H9 (cell line): ENCODE measurements around the gene SLC25A20. TPM values are rescaled to one million over a fixed set of nuclear protein-coding genes. Genes with fewer than 3 reads are reported as not detected.

Experiments used
- DNase-seq: peaks from one replicate; pipeline ENCODE4 v3.0.0-alpha.2; 2017
- H2AFZ ChIP-seq: one replicate; pipeline ENCODE4 v1.6.1; 2013; ENCODE audit warnings: mild to moderate bottlenecking, low read length, control low read depth, moderate library complexity
- H2AK5ac ChIP-seq: 2 replicates; pipeline ENCODE4 v1.6.1; 2013; ENCODE audit warnings: low read length, control low read depth, mixed read lengths; ENCODE audit not compliant: insufficient read length
- H2BK120ac ChIP-seq: one replicate; pipeline ENCODE4 v1.6.1; 2013; ENCODE audit warnings: low read depth, mild to moderate bottlenecking, low read length, control low read depth, inconsistent platforms; ENCODE audit not compliant: poor library complexity, severe bottlenecking
- H2BK12ac ChIP-seq: 2 replicates; pipeline ENCODE4 v1.6.1; 2013; ENCODE audit warnings: low read length, control low read depth, mixed read lengths, low read depth; ENCODE audit not compliant: insufficient read length
- H2BK15ac ChIP-seq: 2 replicates; pipeline ENCODE4 v1.6.1; 2013; ENCODE audit warnings: low read depth, low read length, control low read depth
- H2BK20ac ChIP-seq: one replicate; pipeline ENCODE4 v1.6.1; 2013; ENCODE audit warnings: low read depth, mild to moderate bottlenecking, low read length, control low read depth, inconsistent platforms; ENCODE audit not compliant: poor library complexity, severe bottlenecking
- H2BK5ac ChIP-seq: 2 replicates; pipeline ENCODE4 v1.6.1; 2013; ENCODE audit warnings: low read length, control low read depth, mixed read lengths; ENCODE audit not compliant: insufficient read length
- H3K14ac ChIP-seq: 2 replicates; pipeline ENCODE4 v1.6.1; 2013; ENCODE audit warnings: low read length, control low read depth; ENCODE audit not compliant: insufficient read depth
- H3K18ac ChIP-seq: 2 replicates; pipeline ENCODE4 v1.6.1; 2013; ENCODE audit warnings: low read depth, mild to moderate bottlenecking, mixed read lengths, low read length, control low read depth; ENCODE audit not compliant: insufficient read length
- H3K23ac ChIP-seq: 2 replicates; pipeline ENCODE4 v1.6.1; 2013; ENCODE audit warnings: low read length, control low read depth, mixed read lengths, low read depth; ENCODE audit not compliant: insufficient read length
- H3K23me2 ChIP-seq: 2 replicates; pipeline ENCODE4 v1.6.1; 2013; ENCODE audit warnings: low read depth, mild to moderate bottlenecking, mixed read lengths, low read length, control low read depth; ENCODE audit not compliant: insufficient read length, poor library complexity, severe bottlenecking
- H3K27ac ChIP-seq: 2 replicates; pipeline ENCODE4 v1.5.1; 2013; ENCODE audit warnings: low read length, control low read depth, mixed read lengths, low read depth; ENCODE audit not compliant: insufficient read length
- H3K27me3 ChIP-seq: 2 replicates; pipeline ENCODE4 v1.6.1; 2013; ENCODE audit warnings: low read length, control low read depth, inconsistent platforms; ENCODE audit not compliant: insufficient read depth
- H3K4ac ChIP-seq: 2 replicates; pipeline ENCODE4 v1.6.1; 2013; ENCODE audit warnings: low read depth, mild to moderate bottlenecking, control low read depth, inconsistent platforms, low read length, moderate library complexity
- H3K4me1 ChIP-seq: 2 replicates; pipeline ENCODE4 v1.6.1; 2013; ENCODE audit warnings: low read length, control low read depth, inconsistent platforms; ENCODE audit not compliant: insufficient read depth
- H3K4me2 ChIP-seq: 2 replicates; pipeline ENCODE4 v1.6.1; 2013; ENCODE audit warnings: low read length, control low read depth, mixed read lengths; ENCODE audit not compliant: insufficient read length, insufficient read depth
- H3K56ac ChIP-seq: 2 replicates; pipeline ENCODE4 v1.6.1; 2013; ENCODE audit warnings: low read depth, mild to moderate bottlenecking, mixed read lengths, low read length, control low read depth; ENCODE audit not compliant: insufficient read length
- H3K79me1 ChIP-seq: 2 replicates; pipeline ENCODE4 v1.6.1; 2013; ENCODE audit warnings: low read depth, mild to moderate bottlenecking, moderate library complexity, low read length, control low read depth, inconsistent platforms; ENCODE audit not compliant: insufficient read depth, poor library complexity, severe bottlenecking
- H3K79me2 ChIP-seq: 2 replicates; pipeline ENCODE4 v1.6.1; 2013; ENCODE audit warnings: low read length, control low read depth, inconsistent platforms; ENCODE audit not compliant: insufficient read depth
- H3K9ac ChIP-seq: 2 replicates; pipeline ENCODE4 v1.6.1; 2013; ENCODE audit warnings: low read length, control low read depth, mixed read lengths; ENCODE audit not compliant: insufficient read length; ENCODE audit errors: extremely low read depth
- H3K9me3 ChIP-seq: one replicate; pipeline ENCODE4 v1.6.1; 2013; ENCODE audit warnings: low read depth, low read length, inconsistent platforms; ENCODE audit not compliant: control insufficient read depth
- H3T11ph ChIP-seq: one replicate; pipeline ENCODE4 v1.6.1; 2013; ENCODE audit warnings: mild to moderate bottlenecking, low read length, control low read depth, inconsistent platforms
- H4K20me1 ChIP-seq: one replicate; pipeline ENCODE4 v1.6.1; 2013; ENCODE audit not compliant: control insufficient read depth, insufficient read length, insufficient read depth
- H4K5ac ChIP-seq: 2 replicates; pipeline ENCODE4 v1.6.1; 2013; ENCODE audit warnings: low read depth, mild to moderate bottlenecking, mixed read lengths, low read length, control low read depth; ENCODE audit not compliant: insufficient read length
- H4K8ac ChIP-seq: replicated peaks from 2 replicates; pipeline ENCODE4 v1.6.1; 2013; ENCODE audit warnings: low read length, control low read depth, mixed read lengths, low read depth; ENCODE audit not compliant: insufficient read length
- H4K91ac ChIP-seq: 2 replicates; pipeline ENCODE4 v1.6.1; 2013; ENCODE audit warnings: low read depth, mild to moderate bottlenecking, moderate library complexity, mixed read lengths, low read length, control low read depth; ENCODE audit not compliant: insufficient read length
- H3K27ac Mint-ChIP-seq, 3 experiments: 2 replicates in 2 of 3; 3 replicates in 1 of 3; pipeline ENCODE4 v1.8.0; 2020 to 2021; ENCODE audit warnings: mixed read lengths in 3 of 3, mild to moderate bottlenecking in 1 of 3, moderate library complexity in 1 of 3
- H3K27me3 Mint-ChIP-seq: 2 replicates; pipeline ENCODE4 v1.8.0; 2021; ENCODE audit warnings: low read depth, mild to moderate bottlenecking, moderate library complexity, mixed read lengths
- H3K36me3 Mint-ChIP-seq, 3 experiments: 2 replicates in 2 of 3; 3 replicates in 1 of 3; pipeline ENCODE4 v1.8.0; 2020 to 2021; ENCODE audit warnings: low read depth in 3 of 3, mixed read lengths in 3 of 3; ENCODE audit not compliant: insufficient read depth in 1 of 3
- H3K4me1 Mint-ChIP-seq, 2 experiments: 2 replicates each; pipeline ENCODE4 v1.8.0; 2020; ENCODE audit warnings: mixed read lengths in 2 of 2
- H3K4me3 Mint-ChIP-seq, 2 experiments: 2 replicates in 1 of 2; 3 replicates in 1 of 2; pipeline ENCODE4 v1.8.0; 2020 to 2021; ENCODE audit warnings: mild to moderate bottlenecking in 2 of 2, mixed read lengths in 2 of 2, moderate library complexity in 1 of 2
- H3K9me3 Mint-ChIP-seq, 2 experiments: 2 replicates in 1 of 2; 3 replicates in 1 of 2; pipeline ENCODE4 v1.8.0; 2020; ENCODE audit warnings: mild to moderate bottlenecking in 2 of 2, mixed read lengths in 2 of 2, moderate library complexity in 1 of 2
- CTCF ChIP-seq: fragments of 200-600 bp; sonication (generic); conservative IDR thresholded peaks from 3 replicates; pipeline ENCODE4 v1.8.0; 2021; ENCODE audit warnings: antibody characterized with exemption, mild to moderate bottlenecking
- WGBS: extraction: QIAGEN DNeasy Blood & Tissue Kit; methylation state at CpG from one replicate; pipeline ENCODE4 v1.1.7; 2013; ENCODE audit warnings: missing lambda C conversion rate, low lambda C conversion rate, mixed read lengths; ENCODE audit not compliant: insufficient read length; ENCODE audit errors: extremely low coverage; 5-methylcytosine and 5-hydroxymethylcytosine counted together
- total RNA-seq: library from RNA; stranded (reverse); gene quantifications from 2 replicates; pipeline ENCODE4 v1.2.1, GENCODE V29; 2021

The SLC25A20 gene
- total RNA-seq, 1 experiment from 2014 or later = 7.4 TPM

- Mint-ChIP-seq H3K36me3 (peaks cover 13 to 17% (median 13%) of the 10 kb centered on the region in 3 experiments; a peak in 6 of 7 replicates), H3K27ac (peak overlapping the region in 1 of 3 experiments; percentile 30; a peak in 1 of 7 replicates), H3K9me3 (no peaks in the 10 kb centered on the region), H3K4me1 (peaks cover 4 to 6% of the 10 kb centered on the region in 2 experiments; a peak in 3 of 4 replicates), H3K27me3 (no peaks in the 10 kb centered on the region), H3K4me3 (no peak overlapping the region)
- Histone ChIP-seq H2BK12ac (no peak overlapping the region), H2BK15ac (no peak overlapping the region), H2BK20ac (no peak overlapping the region), H3K4me2 (no peak overlapping the region), H2BK5ac (no peak overlapping the region), H4K8ac (no peak overlapping the region), H2AK5ac (no peak overlapping the region), H3K23me2 (no peaks in the 10 kb centered on the region), H2BK120ac (no peak overlapping the region), H4K91ac (no peak overlapping the region), H3K27me3 (no peaks in the 10 kb centered on the region), H3K23ac (no peak overlapping the region), H2AFZ (no peak overlapping the region), H3K9ac (no peak overlapping the region), H4K5ac (no peak overlapping the region), H3T11ph (no peak overlapping the region), H3K79me2 (no peaks in the 10 kb centered on the region; the same call in 1 of the 2 replicates), H3K27ac (no peak overlapping the region), H3K4ac (no peak overlapping the region), H3K9me3 (no peaks in the 10 kb centered on the region), H4K20me1 (no peaks in the 10 kb centered on the region), H3K79me1 (no peaks in the 10 kb centered on the region), H3K4me1 (no peaks in the 10 kb centered on the region), H3K18ac (no peak overlapping the region), H3K56ac (no peak overlapping the region), H3K14ac (no peak overlapping the region)
- no peak for TF ChIP-seq CTCF
- WGBS = no CpG with 5 or more reads among the region's 2 CpGs
- no peak for DNase-seq
Observed at GRCh38 chr3:48945432-48945831, 46.8 kb upstream of the SLC25A20 start.
